ENCODE data around the gene F2. TPM values are rescaled to one million over a fixed set of nuclear protein-coding genes. Genes with fewer than 3 reads are reported as not detected.

Gene F2
- total RNA-seq, 4 donors from 2014 or later = not detected

- 95 to 96% methylated on average over 4 of the region's 4 CpGs for WGBS, 2 donors
- TF ChIP-seq POLR2A (IDR thresholded peaks at IDR 0.05) = no peak
- TF ChIP-seq, protein P1, sequence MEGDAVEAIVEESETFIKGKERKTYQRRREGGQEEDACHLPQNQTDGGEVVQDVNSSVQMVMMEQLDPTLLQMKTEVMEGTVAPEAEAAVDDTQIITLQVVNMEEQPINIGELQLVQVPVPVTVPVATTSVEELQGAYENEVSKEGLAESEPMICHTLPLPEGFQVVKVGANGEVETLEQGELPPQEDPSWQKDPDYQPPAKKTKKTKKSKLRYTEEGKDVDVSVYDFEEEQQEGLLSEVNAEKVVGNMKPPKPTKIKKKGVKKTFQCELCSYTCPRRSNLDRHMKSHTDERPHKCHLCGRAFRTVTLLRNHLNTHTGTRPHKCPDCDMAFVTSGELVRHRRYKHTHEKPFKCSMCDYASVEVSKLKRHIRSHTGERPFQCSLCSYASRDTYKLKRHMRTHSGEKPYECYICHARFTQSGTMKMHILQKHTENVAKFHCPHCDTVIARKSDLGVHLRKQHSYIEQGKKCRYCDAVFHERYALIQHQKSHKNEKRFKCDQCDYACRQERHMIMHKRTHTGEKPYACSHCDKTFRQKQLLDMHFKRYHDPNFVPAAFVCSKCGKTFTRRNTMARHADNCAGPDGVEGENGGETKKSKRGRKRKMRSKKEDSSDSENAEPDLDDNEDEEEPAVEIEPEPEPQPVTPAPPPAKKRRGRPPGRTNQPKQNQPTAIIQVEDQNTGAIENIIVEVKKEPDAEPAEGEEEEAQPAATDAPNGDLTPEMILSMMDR (IDR thresholded peaks at IDR 0.05) = no peak
- intact Hi-C loops (cut with DNase I; ENCODE audit: low total_unique reads) = no loop called here
- no peak for DNase-seq (ENCODE audit: low spot score in 2 of 2)
- H3K4me3 ChIP-seq (ENCODE audit: low read depth, poor library complexity, severe bottlenecking) = no peak overlapping the region
Observed at GRCh38 chr11:46761807-46762206, 42.8 kb downstream of the F2 start.

DNA sequence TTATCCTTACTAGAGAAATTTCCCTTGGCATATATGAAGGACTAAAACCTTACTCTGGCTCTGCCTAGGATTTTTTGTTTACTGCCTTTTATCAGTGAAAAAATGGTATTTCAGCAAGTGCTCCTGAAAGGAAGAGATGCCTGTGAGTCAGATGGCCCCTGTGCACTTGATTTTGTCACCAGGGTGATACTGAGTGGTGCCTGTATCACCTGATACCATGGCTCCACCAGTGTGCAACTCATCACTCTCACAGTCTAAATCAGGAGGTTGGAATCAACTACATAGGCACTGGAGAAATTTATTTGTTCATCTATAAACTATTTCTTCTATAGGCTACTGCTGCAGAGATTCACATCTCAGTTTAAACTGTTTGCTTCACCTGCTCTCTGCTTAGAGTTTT, 43.2 kb downstream of the F2 start:
- no peak for TF ChIP-seq POLR2A (IDR thresholded peaks at IDR 0.05)
- TF ChIP-seq, protein P1 (IDR thresholded peaks at IDR 0.05) = no peak
- intact Hi-C loops (cut with DNase I; ENCODE audit: low total_unique reads) = no loop called here
- no peak overlapping the region for H3K4me3 ChIP-seq (ENCODE audit: low read depth, poor library complexity, severe bottlenecking)
- DNase-seq (ENCODE audit: low spot score in 2 of 2) = no peak

DNA sequence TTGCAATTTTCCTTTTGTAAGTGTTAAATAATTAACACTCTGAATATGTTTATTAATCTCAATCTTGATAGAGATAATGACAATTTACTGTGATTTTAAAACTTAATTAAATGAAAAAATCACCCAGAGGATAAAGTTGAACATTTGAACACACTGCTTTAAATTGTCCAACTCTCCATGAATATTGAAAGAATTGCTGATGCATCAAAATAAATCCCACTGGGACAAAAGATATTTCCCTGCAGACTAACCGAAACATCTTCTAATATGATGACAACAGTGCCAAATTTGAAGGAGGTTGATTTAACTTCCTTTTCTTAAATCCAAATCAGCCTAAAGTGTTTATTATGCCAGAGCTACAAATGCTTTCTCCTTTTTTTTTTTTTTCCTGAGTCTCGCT, 47.6 kb downstream of the F2 start:
- WGBS, 2 donors = 92% methylated on average over 2 of the region's 2 CpGs
- intact Hi-C loops (cut with DNase I; ENCODE audit: low total_unique reads) = no loop called here
- DNase-seq (ENCODE audit: low spot score in 2 of 2) = no peak
- no peak overlapping the region for H3K4me3 ChIP-seq (ENCODE audit: low read depth, poor library complexity, severe bottlenecking)
- TF ChIP-seq POLR2A (IDR thresholded peaks at IDR 0.05) = no peak
- TF ChIP-seq, protein P1 (IDR thresholded peaks at IDR 0.05) = no peak

- DNase-seq (ENCODE audit: low spot score in 2 of 2) = no peak
- TF ChIP-seq POLR2A (IDR thresholded peaks at IDR 0.05) = no peak
- TF ChIP-seq, protein P1 (IDR thresholded peaks at IDR 0.05) = no peak
- H3K4me3 ChIP-seq (ENCODE audit: low read depth, poor library complexity, severe bottlenecking) = no peak overlapping the region
- intact Hi-C loops (cut with DNase I; ENCODE audit: low total_unique reads) = no loop called here
- 88 to 94% methylated on average over 4 of the region's 4 CpGs for WGBS, 2 donors
Observed at GRCh38 chr11:46769636-46770221, 50.7 kb downstream of the F2 start.

DNA sequence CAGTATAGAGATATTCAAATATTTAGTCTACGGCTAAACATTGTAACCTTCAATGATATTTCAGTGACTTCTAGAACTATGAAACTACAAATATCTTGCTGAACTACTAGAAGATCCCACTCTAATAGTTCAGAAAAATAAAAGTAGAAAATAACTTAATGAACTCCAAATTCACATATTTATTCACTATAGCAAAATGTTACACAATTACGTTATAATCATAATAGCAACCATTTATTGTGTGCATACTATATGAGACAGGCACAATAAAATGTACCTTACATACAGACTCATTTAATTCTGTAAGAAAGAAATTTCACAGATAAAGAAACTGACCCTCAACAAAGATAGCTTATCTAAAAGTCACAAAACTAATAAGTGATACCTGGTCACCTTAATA, 57.9 kb downstream of the F2 start:
- WGBS, 2 donors = 94 to 99% methylated on average over 2 of the region's 2 CpGs
- H3K4me3 ChIP-seq (ENCODE audit: low read depth, poor library complexity, severe bottlenecking) = no peak overlapping the region
- TF ChIP-seq, protein P1 (IDR thresholded peaks at IDR 0.05) = no peak
- no peak for TF ChIP-seq POLR2A (IDR thresholded peaks at IDR 0.05)
- DNase-seq (ENCODE audit: low spot score in 2 of 2) = no peak
- intact Hi-C loops (cut with DNase I; ENCODE audit: low total_unique reads) = no loop called here

DNA sequence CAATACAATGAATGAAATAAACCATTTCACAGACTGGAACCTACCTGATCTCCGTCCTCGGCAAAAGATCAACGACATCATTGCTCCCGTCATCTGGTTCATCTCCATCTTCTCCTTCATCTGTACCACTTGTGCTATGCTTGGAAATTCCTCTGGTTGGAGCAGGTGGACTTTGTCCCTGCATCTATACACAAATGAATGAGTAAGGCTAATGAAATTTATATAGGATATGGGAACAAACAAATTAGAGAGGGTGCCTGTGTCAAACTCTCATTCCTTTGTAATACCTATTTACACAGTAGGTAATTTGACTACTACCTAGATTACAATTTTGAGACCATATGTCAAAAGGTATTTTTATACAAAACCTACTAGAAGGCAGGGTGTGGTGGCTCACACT, 59.4 kb downstream of the F2 start:
- DNase-seq (ENCODE audit: low spot score in 2 of 2) = no peak
- no peak overlapping the region for H3K4me3 ChIP-seq (ENCODE audit: low read depth, poor library complexity, severe bottlenecking)
- intact Hi-C loops (cut with DNase I; ENCODE audit: low total_unique reads) = no loop called here
- no peak for TF ChIP-seq POLR2A (IDR thresholded peaks at IDR 0.05)
- TF ChIP-seq, protein P1 (IDR thresholded peaks at IDR 0.05) = no peak
- WGBS, 2 donors = 96% methylated on average over 4 of the region's 4 CpGs
